ENCODE results near the gene CUTC. TPM values are rescaled to one million over a fixed set of nuclear protein-coding genes. Genes with fewer than 3 reads are reported as not detected.

Gene CUTC
- total RNA-seq, 1 experiment from 2014 or later = 29.5 TPM

DNA sequence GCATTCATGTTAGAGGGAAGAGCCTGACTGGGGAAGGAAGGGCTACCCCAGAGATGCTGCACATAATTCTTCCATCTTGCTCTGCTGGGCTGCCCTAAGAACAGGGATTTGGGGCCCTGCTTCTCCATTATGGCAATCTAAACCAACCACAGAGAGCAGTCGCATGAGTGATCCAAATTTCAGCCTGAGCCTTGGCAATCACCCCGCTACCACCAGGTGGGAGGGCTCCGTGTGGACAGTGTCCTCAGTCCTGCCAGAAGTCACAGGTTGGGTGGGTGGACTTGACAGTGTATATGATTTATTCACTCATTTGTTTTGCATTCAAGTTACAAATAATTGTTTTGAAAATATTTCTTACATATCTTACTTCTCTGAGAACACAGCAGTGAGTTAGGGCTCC lies 72.4 kb downstream of the CUTC start:
- Histone ChIP-seq H3K9me3 (replicated peaks) (no peaks in the 10 kb centered on the region), H3K4me3 (no peak overlapping the region), H3K27me3 (replicated peaks) (no peaks in the 10 kb centered on the region), H3K4me1 (replicated peaks) (no peaks in the 10 kb centered on the region), H3K36me3 (no peaks in the 10 kb centered on the region), H3K27ac (no peak overlapping the region)
- DNase-seq (ENCODE audit: low read depth in 1 of 2, low spot score in 2 of 2) = no peak

DNA sequence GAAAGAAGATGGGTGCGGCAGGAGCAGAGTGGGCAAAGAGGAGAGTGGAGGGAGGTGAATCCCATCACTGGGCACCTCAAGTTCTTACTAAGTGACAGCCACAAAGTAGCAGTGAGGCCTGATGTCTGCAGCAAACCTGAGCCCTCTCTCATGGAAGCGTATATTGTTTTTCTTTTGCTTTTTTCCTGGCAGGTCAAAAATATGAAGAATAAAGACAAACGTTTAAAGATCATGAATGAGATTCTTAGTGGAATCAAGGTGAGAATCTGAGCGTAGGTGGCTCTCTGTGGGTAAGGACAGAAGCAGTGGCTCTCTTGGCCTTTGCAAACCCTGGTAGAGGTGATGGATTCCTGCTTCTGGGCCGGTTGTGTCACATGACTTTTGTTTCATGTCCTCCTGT lies 73.2 kb downstream of the CUTC start:
- no peaks in the 10 kb centered on the region for H3K36me3 ChIP-seq
- H3K9me3 ChIP-seq (replicated peaks) = no peaks in the 10 kb centered on the region
- no peaks in the 10 kb centered on the region for H3K4me1 ChIP-seq (replicated peaks)
- DNase-seq (ENCODE audit: low read depth in 1 of 2, low spot score in 2 of 2) = no peak
- no peak overlapping the region for H3K27ac ChIP-seq
- no peak overlapping the region for H3K4me3 ChIP-seq
- H3K27me3 ChIP-seq (replicated peaks) = no peaks in the 10 kb centered on the region

Other genes with a start within 250 kb of the CUTC start
- 1.4 TPM in 1 of 2 replicates, not detected in the other for gene NKX2-3, start 199.3 kb upstream of the CUTC start, total RNA-seq (2014; rRNA removed; shearing (Covaris generic))
- 16.9 and 20.7 TPM in 2 replicates for gene SLC25A28, start 111.8 kb upstream of the CUTC start, total RNA-seq (2014; rRNA removed; shearing (Covaris generic))
- 16.3 and 18.4 TPM in 2 replicates for gene ENTPD7, start 72.7 kb upstream of the CUTC start, total RNA-seq (2014; rRNA removed; shearing (Covaris generic))
- 28.4 and 35.0 TPM in 2 replicates for gene COX15, start 107 bp upstream of the CUTC start, total RNA-seq (2014; rRNA removed; shearing (Covaris generic))
- 0.47 and 1.3 TPM in 2 replicates for gene ABCC2, start 50.4 kb downstream of the CUTC start, total RNA-seq (2014; rRNA removed; shearing (Covaris generic))